Measurements from ENCODE around the gene MAN1A1. TPM values are rescaled to one million over a fixed set of nuclear protein-coding genes. Genes with fewer than 3 reads are reported as not detected.
A peak's percentile ranks its signal among the peaks of the same experiment; 100 is the strongest.

MAN1A1 gene
- total and polyA plus RNA-seq, 4 donors, result 11.7 to 60.4 (median 33.7) TPM

GRCh38 chr6:119138906-119139541 is 210.5 kb downstream of the MAN1A1 start:
- WGBS (ENCODE audit: insufficient coverage), result 65% methylated on average over 2 of the region's 7 CpGs
- no peaks in the 10 kb centered on the region for H3K36me3 ChIP-seq (ENCODE audit: control insufficient read depth, insufficient read depth, low read length)
- no peaks in the 10 kb centered on the region for H3K27me3 ChIP-seq (ENCODE audit: control insufficient read depth, insufficient read depth, low read length)
- no peak overlapping the region for H3K4me3 ChIP-seq (ENCODE audit: low read depth, low read length)
- no peak overlapping the region for H3K27ac ChIP-seq (ENCODE audit: low read depth, low read length)
- H3K4me1 ChIP-seq (ENCODE audit: control insufficient read depth, insufficient read depth, low read length), result peaks cover 4% of the 10 kb centered on the region
- no peak for DNase-seq (ENCODE audit: low read depth in 4 of 6, low spot score in 6 of 6)
- H3K9me3 ChIP-seq (ENCODE audit: control insufficient read depth, insufficient read depth, low read length), result no peaks in the 10 kb centered on the region

- Histone ChIP-seq H3K36me3 (ENCODE audit: control insufficient read depth, insufficient read depth, low read length) (no peaks in the 10 kb centered on the region), H3K9me3 (ENCODE audit: control insufficient read depth, insufficient read depth, low read length) (no peaks in the 10 kb centered on the region), H3K27ac (ENCODE audit: low read depth, low read length) (no peak overlapping the region), H3K4me3 (ENCODE audit: low read depth, low read length) (no peak overlapping the region), H3K4me1 (ENCODE audit: control insufficient read depth, insufficient read depth, low read length) (peaks cover 4% of the 10 kb centered on the region), H3K27me3 (ENCODE audit: control insufficient read depth, insufficient read depth, low read length) (no peaks in the 10 kb centered on the region)
- 79% methylated on average over 4 of the region's 5 CpGs for WGBS (ENCODE audit: insufficient coverage)
- no peak for DNase-seq (ENCODE audit: low read depth in 4 of 6, low spot score in 6 of 6)
Observed at GRCh38 chr6:119137194-119138072, 212.1 kb downstream of the MAN1A1 start.

- H3K4me1 ChIP-seq (ENCODE audit: control insufficient read depth, insufficient read depth, low read length), result peaks cover 1% of the 10 kb centered on the region
- no peak overlapping the region for H3K27ac ChIP-seq (ENCODE audit: low read depth, low read length)
- H3K36me3 ChIP-seq (ENCODE audit: control insufficient read depth, insufficient read depth, low read length), result no peaks in the 10 kb centered on the region
- H3K27me3 ChIP-seq (ENCODE audit: control insufficient read depth, insufficient read depth, low read length), result no peaks in the 10 kb centered on the region
- DNase-seq (ENCODE audit: low read depth in 4 of 6, low spot score in 6 of 6), result no peak
- no peaks in the 10 kb centered on the region for H3K9me3 ChIP-seq (ENCODE audit: control insufficient read depth, insufficient read depth, low read length)
- no CpG with 5 or more reads among the region's 2 CpGs for WGBS (ENCODE audit: insufficient coverage)
- H3K4me3 ChIP-seq (ENCODE audit: low read depth, low read length), result no peak overlapping the region
Observed at GRCh38 chr6:119134752-119135151, 214.8 kb downstream of the MAN1A1 start.

- Histone ChIP-seq H3K36me3 (ENCODE audit: control insufficient read depth, insufficient read depth, low read length) (no peaks in the 10 kb centered on the region), H3K27ac (ENCODE audit: low read depth, low read length) (no peak overlapping the region), H3K4me3 (ENCODE audit: low read depth, low read length) (no peak overlapping the region), H3K9me3 (ENCODE audit: control insufficient read depth, insufficient read depth, low read length) (no peaks in the 10 kb centered on the region), H3K27me3 (ENCODE audit: control insufficient read depth, insufficient read depth, low read length) (no peaks in the 10 kb centered on the region), H3K4me1 (ENCODE audit: control insufficient read depth, insufficient read depth, low read length) (no peaks in the 10 kb centered on the region)
- no peak for DNase-seq (ENCODE audit: low read depth in 4 of 6, low spot score in 6 of 6)
- 92% methylated on average over 2 of the region's 3 CpGs for WGBS (ENCODE audit: insufficient coverage)
Observed at GRCh38 chr6:119133400-119133799, 216.2 kb downstream of the MAN1A1 start.

GRCh38 chr6:119132261-119132981 is 217.1 kb downstream of the MAN1A1 start:
- peak in 2 of 6 donors; percentile 49 to 74 for DNase-seq (ENCODE audit: low read depth in 4 of 6, low spot score in 6 of 6)

GRCh38 chr6:119129968-119130484 is 219.5 kb downstream of the MAN1A1 start:
- H3K9me3 ChIP-seq (ENCODE audit: control insufficient read depth, insufficient read depth, low read length), result no peaks in the 10 kb centered on the region
- WGBS (ENCODE audit: insufficient coverage), result no CpG with 5 or more reads among the region's 2 CpGs
- DNase-seq (ENCODE audit: low read depth in 4 of 6, low spot score in 6 of 6), result no peak
- no peak overlapping the region for H3K4me3 ChIP-seq (ENCODE audit: low read depth, low read length)
- H3K4me1 ChIP-seq (ENCODE audit: control insufficient read depth, insufficient read depth, low read length), result no peaks in the 10 kb centered on the region
- peak overlapping the region; percentile 15 for H3K27ac ChIP-seq (ENCODE audit: low read depth, low read length)
- H3K36me3 ChIP-seq (ENCODE audit: control insufficient read depth, insufficient read depth, low read length), result no peaks in the 10 kb centered on the region
- H3K27me3 ChIP-seq (ENCODE audit: control insufficient read depth, insufficient read depth, low read length), result no peaks in the 10 kb centered on the region

More at GRCh38 chr6:119132261-119132981, 217.1 kb downstream of the MAN1A1 start:
- Histone ChIP-seq H3K36me3 (ENCODE audit: control insufficient read depth, insufficient read depth, low read length) (no peaks in the 10 kb centered on the region), H3K4me3 (ENCODE audit: low read depth, low read length) (no peak overlapping the region), H3K27ac (ENCODE audit: low read depth, low read length) (no peak overlapping the region), H3K4me1 (ENCODE audit: control insufficient read depth, insufficient read depth, low read length) (no peaks in the 10 kb centered on the region), H3K9me3 (ENCODE audit: control insufficient read depth, insufficient read depth, low read length) (no peaks in the 10 kb centered on the region), H3K27me3 (ENCODE audit: control insufficient read depth, insufficient read depth, low read length) (no peaks in the 10 kb centered on the region)
- 80% methylated on average over 2 of the region's 6 CpGs for WGBS (ENCODE audit: insufficient coverage)

- H3K4me1 ChIP-seq (ENCODE audit: control insufficient read depth, insufficient read depth, low read length), result no peaks in the 10 kb centered on the region
- DNase-seq (ENCODE audit: low read depth in 4 of 6, low spot score in 6 of 6), result peak in 5 of 6 donors; percentile 58 to 95 (median 76)
- no peak overlapping the region for H3K4me3 ChIP-seq (ENCODE audit: low read depth, low read length)
- H3K9me3 ChIP-seq (ENCODE audit: control insufficient read depth, insufficient read depth, low read length), result no peaks in the 10 kb centered on the region
- 70% methylated on average over 1 of the region's 4 CpGs for WGBS (ENCODE audit: insufficient coverage)
- H3K27ac ChIP-seq (ENCODE audit: low read depth, low read length), result no peak overlapping the region
- no peaks in the 10 kb centered on the region for H3K36me3 ChIP-seq (ENCODE audit: control insufficient read depth, insufficient read depth, low read length)
- no peaks in the 10 kb centered on the region for H3K27me3 ChIP-seq (ENCODE audit: control insufficient read depth, insufficient read depth, low read length)
Observed at GRCh38 chr6:119129148-119129967, 220.2 kb downstream of the MAN1A1 start.

- Histone ChIP-seq H3K27ac (ENCODE audit: low read depth, low read length) (no peak overlapping the region), H3K9me3 (ENCODE audit: control insufficient read depth, insufficient read depth, low read length) (no peaks in the 10 kb centered on the region), H3K27me3 (ENCODE audit: control insufficient read depth, insufficient read depth, low read length) (no peaks in the 10 kb centered on the region), H3K4me1 (ENCODE audit: control insufficient read depth, insufficient read depth, low read length) (no peaks in the 10 kb centered on the region), H3K36me3 (ENCODE audit: control insufficient read depth, insufficient read depth, low read length) (no peaks in the 10 kb centered on the region), H3K4me3 (ENCODE audit: low read depth, low read length) (no peak overlapping the region)
- 70% methylated on average over 1 of the region's 2 CpGs for WGBS (ENCODE audit: insufficient coverage)
- no peak for DNase-seq (ENCODE audit: low read depth in 4 of 6, low spot score in 6 of 6)
Observed at GRCh38 chr6:119128252-119128912, 221.2 kb downstream of the MAN1A1 start.

Measured in spinal cord (tissue), 10 donors.